Measurements from ENCODE around the gene SLC3A2.
A peak's percentile ranks its signal among the peaks of the same experiment; 100 is the strongest.

The SLC3A2 gene

DNA sequence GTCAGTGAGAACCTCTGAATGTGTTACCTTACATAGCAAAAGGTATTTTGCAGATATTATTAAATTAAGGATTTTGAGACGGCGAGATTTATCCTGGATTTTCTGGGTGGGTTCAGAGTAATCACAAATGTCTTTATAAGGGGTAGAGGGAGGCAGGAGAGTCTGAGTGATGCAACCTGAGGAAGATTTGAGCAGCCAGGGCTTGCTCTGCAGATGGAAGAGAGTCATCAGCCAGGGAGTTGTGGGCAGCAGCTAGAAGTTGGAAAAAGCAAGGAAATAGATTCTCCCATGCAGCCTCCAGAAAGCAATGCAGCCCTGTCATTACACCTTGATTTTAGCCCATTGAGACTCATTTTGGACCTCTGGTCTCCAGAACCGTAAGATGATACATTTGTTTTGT is 37.2 kb upstream of the SLC3A2 start:
- H3K9me3 ChIP-seq (ENCODE audit: control extremely low read depth in 1 of 5, control insufficient read depth in 4 of 5, insufficient read depth in 2 of 5, low read depth in 1 of 5, low read length in 4 of 5), result no peaks in the 10 kb centered on the region
- H3K27me3 ChIP-seq (replicated peaks in 2 of 5; ENCODE audit: control insufficient read depth in 4 of 5, insufficient read depth in 5 of 5, low read length in 4 of 5), result no peaks in the 10 kb centered on the region
- ChIA-PET POLR2A (interaction anchor here (4.9 kb wide), 1 partner anchor 11 kb away, joined by 121 read pairs; no protein-coding TSS in a partner anchor), CTCF (interaction anchor here (1.2 to 1.3 kb wide), 2 partner anchors 7 to 18 kb away, joined by 3 read pairs; no protein-coding TSS in a partner anchor)
- H3K27ac ChIP-seq (ENCODE audit: insufficient read depth in 1 of 2, low read depth in 1 of 2, low read length in 2 of 2, poor library complexity in 1 of 2, severe bottlenecking in 2 of 2), result no peak overlapping the region
- H3K36me3 ChIP-seq (ENCODE audit: control insufficient read depth in 4 of 4, insufficient read depth in 4 of 4, low read length in 3 of 4), result no peaks in the 10 kb centered on the region
- peaks cover 8 to 27% (median 21%) of the 10 kb centered on the region in 4 experiments for H3K4me1 ChIP-seq (ENCODE audit: control extremely low read depth in 1 of 4, control insufficient read depth in 4 of 4, insufficient read depth in 4 of 4, low read length in 3 of 4)
- H3K4me3 ChIP-seq (ENCODE audit: control insufficient read depth in 1 of 7, extremely low read depth in 1 of 7, insufficient read depth in 4 of 7, low read depth in 2 of 7, low read length in 6 of 7), result no peak overlapping the region
- DNase-seq, result no peak
- 95% methylated on average over 3 of the region's 3 CpGs for WGBS (ENCODE audit: insufficient coverage)

DNA sequence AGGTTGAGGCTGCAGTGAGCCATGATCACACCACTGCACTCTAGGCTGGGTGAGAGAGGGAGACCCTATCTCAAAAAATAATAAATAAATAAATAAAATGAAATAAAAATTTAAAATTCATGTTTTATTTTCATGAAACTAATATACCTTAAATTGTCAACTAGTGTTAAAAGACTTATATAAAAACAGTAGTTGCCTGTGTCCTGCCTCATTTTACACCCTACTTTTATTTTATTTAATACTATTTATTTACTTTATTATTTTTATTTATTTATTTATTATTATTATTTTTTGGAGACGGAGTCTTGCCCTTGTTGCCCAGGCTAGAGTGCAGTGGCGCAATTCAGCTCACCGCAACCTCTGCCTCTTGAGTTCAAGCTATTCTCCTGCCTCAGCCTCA is 36.5 kb upstream of the SLC3A2 start:
- Histone ChIP-seq H3K4me1 (ENCODE audit: control extremely low read depth in 1 of 4, control insufficient read depth in 4 of 4, insufficient read depth in 4 of 4, low read length in 3 of 4) (peaks cover 4 to 22% (median 15%) of the 10 kb centered on the region in 4 experiments), H3K27me3 (replicated peaks in 2 of 5; ENCODE audit: control insufficient read depth in 4 of 5, insufficient read depth in 5 of 5, low read length in 4 of 5) (no peaks in the 10 kb centered on the region), H3K9me3 (ENCODE audit: control extremely low read depth in 1 of 5, control insufficient read depth in 4 of 5, insufficient read depth in 2 of 5, low read depth in 1 of 5, low read length in 4 of 5) (no peaks in the 10 kb centered on the region), H3K4me3 (ENCODE audit: control insufficient read depth in 1 of 7, extremely low read depth in 1 of 7, insufficient read depth in 4 of 7, low read depth in 2 of 7, low read length in 6 of 7) (no peak overlapping the region), H3K27ac (ENCODE audit: insufficient read depth in 1 of 2, low read depth in 1 of 2, low read length in 2 of 2, poor library complexity in 1 of 2, severe bottlenecking in 2 of 2) (no peak overlapping the region), H3K36me3 (ENCODE audit: control insufficient read depth in 4 of 4, insufficient read depth in 4 of 4, low read length in 3 of 4) (no peaks in the 10 kb centered on the region)
- whole genome bisulfite sequencing (ENCODE audit: insufficient coverage), result 100% methylated on average over 3 of the region's 3 CpGs
- ChIA-PET POLR2A (interaction anchor here (1.2 kb wide), 1 partner anchor 11 kb away, joined by 5 read pairs; no protein-coding TSS in a partner anchor), CTCF (interaction anchor here (0.9 kb wide), 1 partner anchor 14 kb away, joined by 3 read pairs; no protein-coding TSS in a partner anchor)
- DNase-seq, result no peak

DNA sequence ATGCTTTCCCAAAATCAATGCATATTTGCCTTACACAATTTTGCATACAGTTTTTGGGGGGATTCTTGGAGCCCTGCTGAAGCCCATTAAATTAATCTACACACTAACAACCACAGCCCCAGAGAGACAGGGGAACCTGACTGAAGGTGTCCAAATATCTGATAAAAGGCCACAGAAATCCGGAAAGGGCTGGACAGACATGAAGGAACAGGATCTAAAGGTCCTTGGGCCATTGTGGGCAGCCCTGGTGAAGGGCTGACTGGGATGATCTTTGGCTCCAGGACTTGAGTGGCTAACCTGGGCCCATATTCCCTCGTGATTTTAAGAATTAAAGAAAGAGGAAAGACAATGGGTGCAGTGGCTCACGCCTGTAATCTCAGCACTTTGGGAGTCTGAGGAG is 34.5 kb upstream of the SLC3A2 start:
- POLR2A ChIA-PET, result interaction anchor here (0.9 kb wide), 1 partner anchor 8 kb away, joined by 3 read pairs; no protein-coding TSS in a partner anchor
- WGBS (ENCODE audit: insufficient coverage), result 96% methylated on average over 2 of the region's 3 CpGs

DNA sequence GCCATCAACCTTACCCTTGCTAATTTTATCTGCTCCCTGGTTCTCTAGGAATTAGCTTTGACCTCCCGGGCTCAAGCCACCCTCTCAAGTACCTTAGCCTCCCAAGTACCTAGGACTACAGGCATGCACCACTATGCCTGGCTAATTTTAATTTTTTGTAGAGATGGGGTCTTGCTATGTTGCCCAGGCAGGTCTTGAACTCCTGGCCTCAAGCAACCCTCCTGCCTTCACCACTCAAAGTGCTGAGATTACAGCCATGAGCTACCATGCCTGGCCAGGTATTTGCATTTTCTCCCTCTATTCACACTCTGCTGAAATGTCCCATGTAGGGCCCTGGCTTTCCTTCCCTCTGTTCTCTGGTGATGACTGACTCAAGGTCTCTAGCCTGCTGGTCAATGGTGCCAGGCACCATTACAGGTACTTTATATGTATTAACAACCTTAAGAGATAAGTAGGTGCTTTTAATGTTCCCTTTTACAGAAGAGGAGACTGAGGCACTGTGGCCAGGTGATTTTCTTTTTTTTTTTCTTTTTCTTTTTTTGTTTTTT is 32.9 kb upstream of the SLC3A2 start:
- Histone ChIP-seq H3K4me1 (ENCODE audit: control extremely low read depth in 1 of 4, control insufficient read depth in 4 of 4, insufficient read depth in 4 of 4, low read length in 3 of 4) (peaks cover 0 to 9% (median 2%) of the 10 kb centered on the region in 4 experiments), H3K27me3 (replicated peaks in 2 of 5; ENCODE audit: control insufficient read depth in 4 of 5, insufficient read depth in 5 of 5, low read length in 4 of 5) (no peaks in the 10 kb centered on the region), H3K36me3 (ENCODE audit: control insufficient read depth in 4 of 4, insufficient read depth in 4 of 4, low read length in 3 of 4) (peaks cover 6 to 14% (median 10%) of the 10 kb centered on the region in 4 experiments), H3K27ac (ENCODE audit: insufficient read depth in 1 of 2, low read depth in 1 of 2, low read length in 2 of 2, poor library complexity in 1 of 2, severe bottlenecking in 2 of 2) (no peak overlapping the region), H3K4me3 (ENCODE audit: control insufficient read depth in 1 of 7, extremely low read depth in 1 of 7, insufficient read depth in 4 of 7, low read depth in 2 of 7, low read length in 6 of 7) (no peak overlapping the region), H3K9me3 (ENCODE audit: control extremely low read depth in 1 of 5, control insufficient read depth in 4 of 5, insufficient read depth in 2 of 5, low read depth in 1 of 5, low read length in 4 of 5) (no peaks in the 10 kb centered on the region)
- WGBS (ENCODE audit: insufficient coverage), result no CpG with 5 or more reads among the region's 1 CpG
- POLR2A ChIA-PET, result no interaction called here
- CTCF ChIA-PET, result no interaction called here
- DNase-seq, result no peak

More for the DNA sequence above, 34.5 kb upstream of the SLC3A2 start:
- peaks cover 0 to 12% (median 10%) of the 10 kb centered on the region in 4 experiments for H3K4me1 ChIP-seq (ENCODE audit: control extremely low read depth in 1 of 4, control insufficient read depth in 4 of 4, insufficient read depth in 4 of 4, low read length in 3 of 4)
- H3K36me3 ChIP-seq (ENCODE audit: control insufficient read depth in 4 of 4, insufficient read depth in 4 of 4, low read length in 3 of 4), result no peaks in the 10 kb centered on the region
- no peaks in the 10 kb centered on the region for H3K27me3 ChIP-seq (replicated peaks in 2 of 5; ENCODE audit: control insufficient read depth in 4 of 5, insufficient read depth in 5 of 5, low read length in 4 of 5)
- no peaks in the 10 kb centered on the region for H3K9me3 ChIP-seq (ENCODE audit: control extremely low read depth in 1 of 5, control insufficient read depth in 4 of 5, insufficient read depth in 2 of 5, low read depth in 1 of 5, low read length in 4 of 5)
- DNase-seq, result no peak
- CTCF ChIA-PET, result no interaction called here
- H3K4me3 ChIP-seq (ENCODE audit: control insufficient read depth in 1 of 7, extremely low read depth in 1 of 7, insufficient read depth in 4 of 7, low read depth in 2 of 7, low read length in 6 of 7), result no peak overlapping the region
- no peak overlapping the region for H3K27ac ChIP-seq (ENCODE audit: insufficient read depth in 1 of 2, low read depth in 1 of 2, low read length in 2 of 2, poor library complexity in 1 of 2, severe bottlenecking in 2 of 2)

DNA sequence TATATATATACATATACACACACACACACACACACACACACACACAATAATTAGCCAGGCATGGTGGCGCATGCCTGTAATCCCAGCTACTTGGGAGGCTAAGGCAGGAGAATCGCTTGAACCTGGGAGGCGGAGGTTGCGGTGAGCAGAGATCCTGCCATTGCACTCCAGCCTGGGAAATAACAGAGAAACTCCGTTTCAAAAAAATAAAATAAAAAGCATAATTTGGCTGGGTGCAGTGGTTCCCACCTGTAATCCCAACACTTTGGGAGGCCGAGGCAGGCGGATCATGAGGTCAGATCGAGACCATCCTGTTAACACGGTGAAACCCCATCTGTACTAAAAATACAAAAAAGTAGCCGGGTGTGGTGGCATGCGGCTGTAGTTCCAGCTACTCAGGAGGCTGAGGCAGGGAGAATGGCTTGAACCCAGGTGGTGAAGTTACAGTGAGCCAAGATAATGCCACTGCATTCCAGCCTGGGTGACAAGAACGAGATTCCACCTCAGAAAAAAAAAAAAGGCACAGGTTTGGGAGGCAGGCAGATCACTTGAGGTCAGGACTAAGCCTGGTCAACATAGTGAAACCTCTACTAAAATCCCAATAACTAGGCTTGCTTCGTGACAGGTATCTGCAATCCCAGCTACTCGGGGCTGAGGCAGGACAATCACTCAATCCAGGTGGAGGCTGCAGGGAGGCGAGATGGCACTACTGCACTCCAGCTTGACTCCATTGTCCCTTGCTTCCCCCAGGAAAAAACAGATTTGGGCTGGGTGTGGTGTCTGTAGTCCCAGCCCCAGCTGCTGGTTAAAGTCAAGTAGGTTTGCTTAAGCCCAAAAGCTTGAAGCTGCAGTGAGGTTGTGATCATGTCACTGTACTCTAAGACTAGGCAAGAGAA is 29.5 kb upstream of the SLC3A2 start:
- 98% methylated on average over 8 of the region's 15 CpGs for whole genome bisulfite sequencing (ENCODE audit: insufficient coverage)
- Histone ChIP-seq H3K4me1 (ENCODE audit: control extremely low read depth in 1 of 4, control insufficient read depth in 4 of 4, insufficient read depth in 4 of 4, low read length in 3 of 4) (peaks cover 17 to 32% (median 25%) of the 10 kb centered on the region in 4 experiments), H3K9me3 (ENCODE audit: control extremely low read depth in 1 of 5, control insufficient read depth in 4 of 5, insufficient read depth in 2 of 5, low read depth in 1 of 5, low read length in 4 of 5) (no peaks in the 10 kb centered on the region), H3K27me3 (replicated peaks in 2 of 5; ENCODE audit: control insufficient read depth in 4 of 5, insufficient read depth in 5 of 5, low read length in 4 of 5) (no peaks in the 10 kb centered on the region), H3K27ac (ENCODE audit: insufficient read depth in 1 of 2, low read depth in 1 of 2, low read length in 2 of 2, poor library complexity in 1 of 2, severe bottlenecking in 2 of 2) (no peak overlapping the region), H3K36me3 (ENCODE audit: control insufficient read depth in 4 of 4, insufficient read depth in 4 of 4, low read length in 3 of 4) (peaks cover 12 to 37% (median 23%) of the 10 kb centered on the region in 4 experiments), H3K4me3 (ENCODE audit: control insufficient read depth in 1 of 7, extremely low read depth in 1 of 7, insufficient read depth in 4 of 7, low read depth in 2 of 7, low read length in 6 of 7) (no peak overlapping the region)
- CTCF ChIA-PET, result interaction anchor here (1.0 to 2.2 kb wide), 6 partner anchors 8 to 125 kb away, joined by 3 to 9 read pairs (median 3); no protein-coding TSS in a partner anchor
- POLR2A ChIA-PET, result interaction anchor here (0.8 to 9.1 kb wide), 2 partner anchors 10 to 11 kb away, joined by 6 to 121 read pairs; partner anchors contain the start of gene WDR74
- DNase-seq, result no peak

DNA sequence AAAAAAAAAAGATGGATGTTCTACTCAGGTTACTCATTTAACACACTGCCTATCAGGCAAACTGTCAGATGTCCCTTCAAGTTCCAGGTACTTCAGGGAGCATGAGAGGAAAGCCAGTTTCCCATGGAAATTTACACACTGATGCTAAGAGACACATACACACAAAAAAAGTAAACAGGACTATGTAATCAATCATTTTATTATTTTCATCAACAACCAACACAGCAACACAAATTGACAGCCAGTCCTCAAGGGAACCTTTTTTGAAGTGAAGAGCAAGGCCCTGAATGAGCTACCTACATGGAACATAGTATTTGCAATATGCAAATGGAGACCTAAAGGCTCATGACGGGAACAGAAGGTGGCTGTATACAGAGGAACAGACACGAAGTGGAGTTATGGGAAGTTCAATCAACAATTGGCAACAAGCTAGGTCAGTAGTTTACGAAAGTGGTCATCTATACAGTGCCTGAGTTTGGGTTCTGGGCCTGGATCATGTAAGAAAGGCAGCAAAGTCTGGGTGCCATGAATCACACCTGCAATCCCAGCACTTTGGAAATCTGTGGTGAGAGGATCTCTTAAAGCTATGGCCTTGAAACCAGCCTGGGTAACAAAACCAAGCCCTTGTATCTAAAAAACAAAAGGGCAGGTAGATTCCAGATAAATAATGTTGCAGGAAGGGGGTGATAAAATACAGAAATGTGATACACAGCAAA is 28.7 kb upstream of the SLC3A2 start:
- no peak for DNase-seq
- Histone ChIP-seq H3K27ac (ENCODE audit: insufficient read depth in 1 of 2, low read depth in 1 of 2, low read length in 2 of 2, poor library complexity in 1 of 2, severe bottlenecking in 2 of 2) (no peak overlapping the region), H3K4me1 (ENCODE audit: control extremely low read depth in 1 of 4, control insufficient read depth in 4 of 4, insufficient read depth in 4 of 4, low read length in 3 of 4) (peaks cover 22 to 40% (median 29%) of the 10 kb centered on the region in 4 experiments), H3K36me3 (ENCODE audit: control insufficient read depth in 4 of 4, insufficient read depth in 4 of 4, low read length in 3 of 4) (peaks cover 12 to 37% (median 23%) of the 10 kb centered on the region in 4 experiments), H3K4me3 (ENCODE audit: control insufficient read depth in 1 of 7, extremely low read depth in 1 of 7, insufficient read depth in 4 of 7, low read depth in 2 of 7, low read length in 6 of 7) (peak overlapping the region in 1 of 7 experiments; percentile 89), H3K9me3 (ENCODE audit: control extremely low read depth in 1 of 5, control insufficient read depth in 4 of 5, insufficient read depth in 2 of 5, low read depth in 1 of 5, low read length in 4 of 5) (no peaks in the 10 kb centered on the region), H3K27me3 (replicated peaks in 2 of 5; ENCODE audit: control insufficient read depth in 4 of 5, insufficient read depth in 5 of 5, low read length in 4 of 5) (no peaks in the 10 kb centered on the region)
- WGBS (ENCODE audit: insufficient coverage), result 60% methylated on average over 3 of the region's 3 CpGs
- POLR2A ChIA-PET, result interaction anchor here (9.1 kb wide), 1 partner anchor 11 kb away, joined by 121 read pairs; the partner anchor contains the start of gene WDR74
- CTCF ChIA-PET, result interaction anchor here (1.0 to 2.2 kb wide), 4 partner anchors 10 to 66 kb away, joined by 3 to 9 read pairs (median 4); no protein-coding TSS in a partner anchor

Measured in common myeloid progenitor, CD34-positive (primary cell).